Mammary epithelial cell (primary cell): ENCODE data around the gene HOOK1.

Source experiments
- EZH2 ChIP-seq: IDR thresholded peaks from 2 replicates; pipeline ENCODE4 v1.6.1; 2012; ENCODE audit warnings: low read length, inconsistent platforms, borderline replicate concordance
- TF ChIP-seq, protein P1 (sequence below), 2 donors: IDR thresholded peaks in 1 of 2; conservative IDR thresholded peaks in 1 of 2; 2 replicates each; pipeline ENCODE4 v1.5.1; 2011 to 2012; ENCODE audit warnings: inconsistent platforms in 2 of 2, low read length in 2 of 2, mild to moderate bottlenecking in 2 of 2, control low read depth in 1 of 2, low read depth in 1 of 2; ENCODE audit not compliant: insufficient read depth in 1 of 2; ENCODE audit errors: extremely low read depth in 1 of 2

DNA sequence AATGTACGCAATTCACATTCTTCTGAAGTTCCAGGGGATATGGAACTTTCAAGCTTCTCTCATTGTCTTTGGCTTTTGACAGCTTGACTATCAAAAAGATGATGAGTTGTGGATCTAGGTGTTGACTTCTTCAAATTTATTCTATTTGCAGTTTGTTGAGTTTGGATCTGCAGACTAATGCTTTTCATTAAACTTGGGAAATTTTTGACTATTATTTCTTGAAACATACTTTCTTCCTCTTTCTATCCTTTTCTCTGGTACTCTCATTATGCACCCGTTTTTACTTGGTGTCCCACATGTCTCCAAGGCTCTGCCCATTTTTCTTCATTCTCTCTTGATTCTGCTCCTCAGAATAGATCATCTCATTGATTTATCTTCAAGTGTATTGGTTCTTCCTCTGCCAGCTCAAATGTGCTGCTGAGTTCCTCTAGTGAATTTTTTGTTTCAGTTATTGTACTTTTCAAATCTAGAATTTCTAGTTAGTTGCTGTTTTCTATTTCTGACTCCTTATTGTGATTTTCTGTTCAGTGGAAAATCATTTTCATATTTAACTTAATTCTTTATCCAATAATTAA lies 62.4 kb downstream of the HOOK1 start:
- TF ChIP-seq EZH2: no peak
- TF ChIP-seq, protein P1, sequence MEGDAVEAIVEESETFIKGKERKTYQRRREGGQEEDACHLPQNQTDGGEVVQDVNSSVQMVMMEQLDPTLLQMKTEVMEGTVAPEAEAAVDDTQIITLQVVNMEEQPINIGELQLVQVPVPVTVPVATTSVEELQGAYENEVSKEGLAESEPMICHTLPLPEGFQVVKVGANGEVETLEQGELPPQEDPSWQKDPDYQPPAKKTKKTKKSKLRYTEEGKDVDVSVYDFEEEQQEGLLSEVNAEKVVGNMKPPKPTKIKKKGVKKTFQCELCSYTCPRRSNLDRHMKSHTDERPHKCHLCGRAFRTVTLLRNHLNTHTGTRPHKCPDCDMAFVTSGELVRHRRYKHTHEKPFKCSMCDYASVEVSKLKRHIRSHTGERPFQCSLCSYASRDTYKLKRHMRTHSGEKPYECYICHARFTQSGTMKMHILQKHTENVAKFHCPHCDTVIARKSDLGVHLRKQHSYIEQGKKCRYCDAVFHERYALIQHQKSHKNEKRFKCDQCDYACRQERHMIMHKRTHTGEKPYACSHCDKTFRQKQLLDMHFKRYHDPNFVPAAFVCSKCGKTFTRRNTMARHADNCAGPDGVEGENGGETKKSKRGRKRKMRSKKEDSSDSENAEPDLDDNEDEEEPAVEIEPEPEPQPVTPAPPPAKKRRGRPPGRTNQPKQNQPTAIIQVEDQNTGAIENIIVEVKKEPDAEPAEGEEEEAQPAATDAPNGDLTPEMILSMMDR (conservative IDR thresholded peaks at IDR 0.05 in 1 of 2, IDR thresholded peaks at IDR 0.05 in 1 of 2; ENCODE audit: extremely low read depth in 1 of 2, insufficient read depth in 1 of 2, low read depth in 1 of 2, low read length in 2 of 2): no peak
